ENCODE results near the gene TFF3. TPM values are rescaled to one million over a fixed set of nuclear protein-coding genes. Genes with fewer than 3 reads are reported as not detected.

The TFF3 gene
- total and polyA plus RNA-seq, 2 experiments from 2014 or later, result 0.38 TPM; not detected in 1

DNA sequence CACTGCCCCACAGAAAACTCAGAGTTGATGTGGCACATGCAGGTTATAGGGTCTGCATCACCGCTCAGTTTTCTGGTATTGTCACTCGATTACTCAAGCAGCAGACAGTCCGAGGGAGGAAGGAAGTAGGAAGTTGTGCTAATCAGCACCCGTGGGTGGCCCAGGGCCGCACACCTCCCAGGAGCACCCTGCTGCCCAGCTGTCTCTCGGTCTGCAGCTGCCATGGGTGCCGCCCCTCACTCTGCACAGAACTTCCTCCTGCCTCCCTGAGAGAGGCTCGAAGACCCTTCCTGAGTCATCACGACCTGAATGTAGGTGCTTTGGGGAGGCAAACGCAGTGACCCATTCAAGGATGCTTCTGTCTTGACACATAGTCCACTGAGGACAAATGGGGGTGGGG lies 4.2 kb upstream of the TFF3 start:
- no peaks in the 10 kb centered on the region for H3K36me3 ChIP-seq
- H3K27ac ChIP-seq, result no peak overlapping the region
- no peaks in the 10 kb centered on the region for H3K4me1 ChIP-seq (ENCODE audit: low read depth)
- DNase-seq (ENCODE audit: low read depth in 1 of 2, low spot score in 1 of 2), result no peak
- TF ChIP-seq, protein P1, sequence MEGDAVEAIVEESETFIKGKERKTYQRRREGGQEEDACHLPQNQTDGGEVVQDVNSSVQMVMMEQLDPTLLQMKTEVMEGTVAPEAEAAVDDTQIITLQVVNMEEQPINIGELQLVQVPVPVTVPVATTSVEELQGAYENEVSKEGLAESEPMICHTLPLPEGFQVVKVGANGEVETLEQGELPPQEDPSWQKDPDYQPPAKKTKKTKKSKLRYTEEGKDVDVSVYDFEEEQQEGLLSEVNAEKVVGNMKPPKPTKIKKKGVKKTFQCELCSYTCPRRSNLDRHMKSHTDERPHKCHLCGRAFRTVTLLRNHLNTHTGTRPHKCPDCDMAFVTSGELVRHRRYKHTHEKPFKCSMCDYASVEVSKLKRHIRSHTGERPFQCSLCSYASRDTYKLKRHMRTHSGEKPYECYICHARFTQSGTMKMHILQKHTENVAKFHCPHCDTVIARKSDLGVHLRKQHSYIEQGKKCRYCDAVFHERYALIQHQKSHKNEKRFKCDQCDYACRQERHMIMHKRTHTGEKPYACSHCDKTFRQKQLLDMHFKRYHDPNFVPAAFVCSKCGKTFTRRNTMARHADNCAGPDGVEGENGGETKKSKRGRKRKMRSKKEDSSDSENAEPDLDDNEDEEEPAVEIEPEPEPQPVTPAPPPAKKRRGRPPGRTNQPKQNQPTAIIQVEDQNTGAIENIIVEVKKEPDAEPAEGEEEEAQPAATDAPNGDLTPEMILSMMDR (IDR thresholded peaks at IDR 0.05; ENCODE audit: low read depth, low read length), result no peak
- H3K9me3 ChIP-seq (ENCODE audit: low read depth), result no peaks in the 10 kb centered on the region
- H3K4me3 ChIP-seq, result no peak overlapping the region
- no peaks in the 10 kb centered on the region for H3K27me3 ChIP-seq

DNA sequence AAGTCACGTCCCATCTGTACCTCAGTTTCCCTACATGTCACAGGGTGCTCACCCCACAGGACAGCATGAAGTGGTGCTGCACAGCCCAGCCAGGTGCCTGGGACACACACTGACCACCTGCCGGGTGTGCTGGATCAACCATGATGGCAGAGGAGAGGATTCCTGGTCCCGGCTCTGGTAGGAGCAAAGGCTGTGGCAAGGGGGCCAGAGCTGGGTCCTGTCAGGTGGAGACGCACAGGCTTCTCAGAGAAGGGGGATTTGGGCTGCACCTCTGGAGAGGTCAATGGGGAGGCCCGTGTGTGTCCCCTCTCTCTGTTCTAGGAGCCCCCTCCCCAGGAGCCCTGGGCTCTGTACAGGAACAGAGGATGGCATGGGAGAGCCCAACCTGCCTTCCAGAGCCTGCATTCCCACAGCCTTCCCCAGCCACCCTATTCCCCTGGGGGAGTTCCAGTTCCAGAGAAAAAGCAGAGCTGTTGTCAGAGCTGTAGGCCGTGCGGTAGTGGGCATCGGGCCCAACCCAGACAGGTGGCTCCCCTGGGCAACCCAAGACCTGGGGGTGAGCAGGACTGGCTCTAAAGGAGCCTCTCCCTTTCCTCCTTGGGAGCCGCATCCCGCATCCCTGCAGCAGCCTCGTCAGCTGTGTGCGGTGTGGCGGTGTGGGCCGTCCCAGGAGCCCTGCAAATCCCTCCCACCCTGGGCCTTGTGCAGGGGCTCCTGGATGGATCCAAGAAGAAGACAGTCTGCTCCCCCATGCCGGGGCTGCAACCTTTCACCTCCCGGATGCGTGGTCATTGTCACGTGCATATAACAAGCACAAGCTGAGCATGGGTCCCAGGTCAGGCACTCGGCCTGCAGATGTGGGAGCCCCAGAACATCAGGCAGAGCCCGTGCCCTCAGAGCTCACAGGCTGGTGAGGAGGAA lies 2.9 kb upstream of the TFF3 start:
- no peaks in the 10 kb centered on the region for H3K36me3 ChIP-seq
- TF ChIP-seq, protein P1 (IDR thresholded peaks at IDR 0.05; ENCODE audit: low read depth, low read length), result no peak
- H3K27me3 ChIP-seq, result no peaks in the 10 kb centered on the region
- no peaks in the 10 kb centered on the region for H3K9me3 ChIP-seq (ENCODE audit: low read depth)
- no peak for DNase-seq (ENCODE audit: low read depth in 1 of 2, low spot score in 1 of 2)
- H3K27ac ChIP-seq, result no peak overlapping the region
- no peak overlapping the region for H3K4me3 ChIP-seq
- no peaks in the 10 kb centered on the region for H3K4me1 ChIP-seq (ENCODE audit: low read depth)

DNA sequence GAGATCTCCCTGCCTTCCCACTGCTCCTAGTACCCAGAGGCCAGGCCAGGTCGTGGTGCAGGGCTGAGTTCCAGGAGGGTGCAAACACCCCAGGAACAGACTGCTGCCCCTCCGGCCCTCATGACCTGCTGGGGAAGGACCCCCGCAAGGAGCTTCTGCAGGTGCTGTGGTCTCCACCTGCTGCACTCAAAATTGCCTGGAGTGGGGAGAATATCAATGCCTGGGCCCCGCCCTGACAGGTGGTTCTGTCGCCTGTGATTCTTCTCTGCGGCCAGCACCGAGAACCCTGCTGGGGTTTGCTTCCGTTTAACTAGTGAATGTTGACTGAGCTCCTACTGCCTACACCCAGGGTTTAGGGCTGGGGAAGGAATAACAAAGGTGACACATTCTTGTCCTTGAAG lies 2.1 kb upstream of the TFF3 start:
- Histone ChIP-seq H3K4me3 (no peak overlapping the region), H3K27me3 (no peaks in the 10 kb centered on the region), H3K27ac (no peak overlapping the region), H3K4me1 (ENCODE audit: low read depth) (no peaks in the 10 kb centered on the region), H3K9me3 (ENCODE audit: low read depth) (no peaks in the 10 kb centered on the region), H3K36me3 (no peaks in the 10 kb centered on the region)
- TF ChIP-seq, protein P1 (IDR thresholded peaks at IDR 0.05; ENCODE audit: low read depth, low read length), result no peak
- DNase-seq (ENCODE audit: low read depth in 1 of 2, low spot score in 1 of 2), result no peak

DNA sequence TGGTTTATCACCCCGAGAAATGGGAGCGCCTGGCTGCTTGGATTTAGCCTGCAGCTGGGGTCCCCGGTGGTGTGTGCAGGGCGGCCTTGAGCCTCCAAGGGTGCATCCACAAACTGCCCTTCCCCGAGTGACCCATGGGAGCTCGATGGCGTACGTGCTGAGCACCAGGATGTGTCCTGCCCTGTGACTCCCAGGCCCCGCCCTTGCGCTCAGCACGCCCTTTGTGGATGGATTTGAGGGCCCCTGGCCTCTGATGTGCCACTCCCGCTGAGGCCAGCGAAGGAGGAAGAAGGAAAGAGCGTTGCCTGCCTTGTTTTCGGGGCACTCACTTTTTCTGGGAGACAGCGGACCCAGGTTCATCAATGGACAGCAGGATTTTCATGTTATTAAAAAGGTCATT lies 1.7 kb upstream of the TFF3 start:
- Histone ChIP-seq H3K27me3 (no peaks in the 10 kb centered on the region), H3K9me3 (ENCODE audit: low read depth) (no peaks in the 10 kb centered on the region), H3K36me3 (no peaks in the 10 kb centered on the region), H3K4me1 (ENCODE audit: low read depth) (no peaks in the 10 kb centered on the region), H3K4me3 (no peak overlapping the region), H3K27ac (no peak overlapping the region)
- DNase-seq (ENCODE audit: low read depth in 1 of 2, low spot score in 1 of 2), result no peak
- TF ChIP-seq, protein P1 (IDR thresholded peaks at IDR 0.05; ENCODE audit: low read depth, low read length), result no peak

DNA sequence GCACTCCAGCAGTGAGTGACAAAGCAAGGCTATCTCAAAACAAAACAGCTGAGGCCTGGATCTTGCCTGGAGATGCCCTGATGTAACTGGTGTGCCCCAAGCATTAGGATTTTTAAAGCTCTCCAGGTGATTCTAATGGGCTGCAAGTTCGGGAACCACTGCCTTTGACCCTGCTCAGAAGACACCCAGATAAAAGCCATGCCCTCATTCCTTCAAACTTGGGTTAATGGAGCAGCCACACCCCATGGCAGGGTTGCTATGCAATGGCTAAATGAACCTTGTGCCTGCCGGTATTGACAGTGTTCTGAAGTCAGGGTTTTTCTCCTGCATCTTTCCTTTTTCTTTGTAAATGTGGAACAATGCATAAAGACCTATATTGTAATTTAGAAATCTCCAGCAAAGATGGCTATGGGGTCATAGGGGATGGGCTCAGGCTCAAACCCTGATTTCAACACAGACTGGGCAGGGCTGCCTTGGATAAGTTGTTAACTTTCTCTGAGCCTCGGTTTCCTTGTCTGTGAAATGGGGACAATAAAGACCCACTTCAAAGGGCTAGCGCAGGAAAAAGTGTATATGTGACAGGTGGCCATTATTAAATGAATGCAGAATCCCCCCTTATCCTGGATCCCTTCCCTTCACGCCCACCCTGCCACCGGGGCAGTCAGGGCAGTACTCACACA lies 453 bp downstream of the TFF3 start:
- no peak for DNase-seq (ENCODE audit: low read depth in 1 of 2, low spot score in 1 of 2)
- Histone ChIP-seq H3K36me3 (no peaks in the 10 kb centered on the region), H3K9me3 (ENCODE audit: low read depth) (no peaks in the 10 kb centered on the region), H3K27ac (no peak overlapping the region), H3K4me1 (ENCODE audit: low read depth) (no peaks in the 10 kb centered on the region), H3K4me3 (no peak overlapping the region), H3K27me3 (no peaks in the 10 kb centered on the region)
- TF ChIP-seq, protein P1 (IDR thresholded peaks at IDR 0.05; ENCODE audit: low read depth, low read length), result no peak

Data from cardiac muscle cell (in vitro differentiated cells and primary cell).